Ectodermal cell (in vitro differentiated cells): ENCODE data around the gene PBX1.
A peak's percentile ranks its signal among the peaks of the same experiment; 100 is the strongest.

Source experiments
- H3K27ac ChIP-seq: 2 replicates; pipeline ENCODE4 v1.7.0; 2013; ENCODE audit warnings: mild to moderate bottlenecking, low read depth, low read length; ENCODE audit not compliant: insufficient read depth, poor library complexity, severe bottlenecking
- H3K27me3 ChIP-seq: 2 replicates; pipeline ENCODE4 v1.7.0; 2013; ENCODE audit warnings: mild to moderate bottlenecking, low read length; ENCODE audit not compliant: insufficient read depth, control insufficient read depth, poor library complexity, severe bottlenecking
- H3K36me3 ChIP-seq: one replicate; pipeline ENCODE4 v1.7.0; 2013; ENCODE audit warnings: low read length; ENCODE audit not compliant: control insufficient read depth, insufficient read depth
- H3K4me1 ChIP-seq: one replicate; pipeline ENCODE4 v1.7.0; 2013; ENCODE audit warnings: low read length; ENCODE audit not compliant: control insufficient read depth, insufficient read depth
- H3K4me3 ChIP-seq: 2 replicates; pipeline ENCODE4 v1.7.0; 2013; ENCODE audit warnings: low read depth, low read length, control low read depth; ENCODE audit not compliant: insufficient read depth
- H3K9me3 ChIP-seq: 2 replicates; pipeline ENCODE4 v1.7.0; 2013; ENCODE audit warnings: mild to moderate bottlenecking, low read length, moderate library complexity; ENCODE audit not compliant: control insufficient read depth
- WGBS, 2 experiments: methylation state at CpG; one replicate each; pipeline ENCODE4 v1.1.7; 2013; ENCODE audit warnings: missing lambda C conversion rate in 2 of 2; 5-methylcytosine and 5-hydroxymethylcytosine counted together

Gene PBX1

DNA sequence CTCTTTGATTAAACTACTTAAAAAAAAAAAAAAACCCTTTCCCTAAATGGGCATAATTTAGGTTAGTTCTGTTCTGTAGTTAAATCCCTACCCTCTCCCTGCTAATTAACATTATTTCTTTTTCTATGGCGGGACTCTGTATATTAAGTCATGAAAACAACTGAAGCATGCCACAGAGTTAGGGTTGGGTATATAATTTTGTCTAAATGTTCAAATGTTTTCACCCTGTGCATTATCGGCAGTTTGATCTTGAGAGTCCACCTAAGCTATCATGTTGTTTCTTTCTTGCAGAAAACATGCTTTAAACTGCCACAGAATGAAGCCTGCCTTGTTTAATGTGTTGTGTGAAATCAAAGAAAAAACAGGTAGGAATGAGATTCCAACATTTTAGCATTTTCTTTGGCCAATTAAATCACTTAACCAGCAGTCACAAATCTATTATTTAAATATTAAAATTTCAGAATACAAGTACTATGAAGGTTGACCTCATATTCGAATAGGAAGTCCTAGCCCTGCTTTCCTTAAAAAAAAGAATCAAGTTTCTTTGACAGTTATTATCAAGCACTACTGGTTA is 4.0 kb downstream of the PBX1 start:
- Histone ChIP-seq H3K27ac (no peak overlapping the region), H3K4me3 (peak overlapping the region; percentile 73), H3K27me3 (no peaks in the 10 kb centered on the region), H3K36me3 (no peaks in the 10 kb centered on the region), H3K4me1 (peaks cover 15% of the 10 kb centered on the region), H3K9me3 (no peaks in the 10 kb centered on the region)
- WGBS, 2 experiments: 50 to 53% methylated on average over 3 of the region's 3 CpGs

DNA sequence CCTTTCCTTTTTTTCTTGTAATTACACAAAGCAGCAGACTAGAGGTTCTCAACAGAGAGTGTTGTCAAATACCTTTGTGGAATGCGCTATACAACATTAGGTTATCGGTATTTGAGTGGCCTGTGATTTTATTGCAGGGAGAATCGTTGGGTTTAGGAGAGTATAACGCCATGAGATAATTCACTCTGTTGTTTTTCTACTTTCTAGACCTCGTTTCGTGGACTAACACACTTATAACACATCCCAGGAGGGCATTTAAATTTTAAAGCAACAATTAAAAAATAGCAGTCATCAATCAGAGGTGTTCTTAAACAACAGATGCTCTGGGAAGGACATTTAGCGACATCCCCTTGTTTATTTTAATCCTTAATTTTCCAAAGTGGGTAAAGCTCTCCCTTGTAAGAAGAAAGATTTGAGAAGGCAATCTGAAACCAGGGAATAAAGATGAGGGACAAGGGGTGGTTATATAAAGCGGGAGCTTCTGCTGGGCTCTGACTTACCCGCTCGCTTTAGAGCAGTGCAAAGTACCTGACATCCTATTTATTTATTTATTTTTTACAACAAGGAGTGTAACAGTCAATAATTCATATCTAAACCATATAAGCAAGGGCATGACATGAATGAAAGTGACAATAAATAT is 4.9 kb downstream of the PBX1 start:
- H3K4me3 ChIP-seq: peak overlapping the region; percentile 73
- WGBS, 2 experiments: 39 to 49% methylated on average over 7 to 8 of the region's 10 CpGs
- H3K27ac ChIP-seq: no peak overlapping the region
- H3K4me1 ChIP-seq: peaks cover 15% of the 10 kb centered on the region
- H3K36me3 ChIP-seq: no peaks in the 10 kb centered on the region
- H3K9me3 ChIP-seq: no peaks in the 10 kb centered on the region
- no peaks in the 10 kb centered on the region for H3K27me3 ChIP-seq

DNA sequence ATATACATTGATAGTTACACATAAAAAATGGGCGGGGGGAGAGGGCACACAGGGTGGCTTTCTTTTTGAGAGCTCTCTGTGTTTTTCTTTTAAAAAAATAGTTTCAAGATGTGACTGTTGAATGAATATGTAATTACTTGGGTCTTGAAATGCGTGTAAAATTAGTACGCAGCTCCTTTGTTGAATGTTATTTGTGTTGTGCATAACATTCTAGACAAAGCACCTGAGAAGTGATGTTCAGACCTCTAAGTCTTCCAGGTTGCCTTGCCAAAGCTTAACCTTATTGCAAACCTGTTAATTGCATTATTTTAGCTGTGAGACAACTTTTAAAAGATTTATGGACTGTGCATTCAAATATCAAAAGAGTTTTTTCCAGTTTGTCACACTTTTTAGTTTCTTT is 5.4 kb downstream of the PBX1 start:
- Histone ChIP-seq H3K27me3 (no peaks in the 10 kb centered on the region), H3K27ac (no peak overlapping the region), H3K9me3 (no peaks in the 10 kb centered on the region), H3K36me3 (no peaks in the 10 kb centered on the region), H3K4me3 (no peak overlapping the region), H3K4me1 (peaks cover 15% of the 10 kb centered on the region)
- WGBS, 2 experiments: 80 to 85% methylated on average over 3 of the region's 3 CpGs

DNA sequence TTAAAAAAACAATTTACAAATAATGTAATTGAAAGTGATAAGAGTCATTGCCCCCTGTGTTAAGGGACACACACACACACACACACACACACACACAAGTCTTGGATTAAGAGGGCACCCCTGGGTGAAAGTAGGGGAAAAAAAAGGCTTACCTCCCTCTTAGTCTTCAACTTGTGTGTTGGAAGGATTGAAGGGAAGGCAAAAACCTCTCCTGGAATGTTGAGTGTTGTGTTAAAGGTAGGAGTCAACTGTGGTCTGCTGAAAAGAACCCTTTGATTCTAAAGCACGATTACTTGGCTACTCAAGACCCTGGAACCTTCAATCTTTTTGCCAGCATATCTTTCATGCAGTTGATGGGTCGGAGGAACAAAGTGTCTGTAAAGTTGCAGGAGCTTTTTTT is 6.4 kb downstream of the PBX1 start:
- H3K27ac ChIP-seq: no peak overlapping the region
- H3K9me3 ChIP-seq: no peaks in the 10 kb centered on the region
- peaks cover 15% of the 10 kb centered on the region for H3K4me1 ChIP-seq
- no peaks in the 10 kb centered on the region for H3K27me3 ChIP-seq
- WGBS, 2 experiments: 29 to 30% methylated on average over 2 of the region's 2 CpGs
- no peak overlapping the region for H3K4me3 ChIP-seq
- H3K36me3 ChIP-seq: peaks cover 6% of the 10 kb centered on the region

DNA sequence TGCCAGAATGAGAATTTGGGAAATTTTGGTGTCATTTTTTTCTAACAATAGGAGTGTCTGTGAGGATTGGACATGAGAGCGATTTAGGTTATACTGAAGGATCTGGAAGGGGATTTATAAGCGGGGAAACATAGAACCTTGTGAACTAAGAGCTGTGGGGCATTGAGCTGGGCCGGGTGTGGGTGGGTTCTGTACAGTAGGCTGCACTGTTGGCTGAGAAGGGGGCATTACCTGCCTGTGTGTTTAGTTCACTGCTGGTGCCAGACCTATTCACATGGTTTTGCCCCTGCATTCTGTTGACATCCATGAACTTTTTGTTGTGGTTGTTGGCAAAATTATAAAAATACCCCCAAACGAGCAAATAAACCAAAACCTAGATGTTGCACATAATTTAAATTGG is 8.8 kb downstream of the PBX1 start:
- H3K9me3 ChIP-seq: no peaks in the 10 kb centered on the region
- H3K27me3 ChIP-seq: no peaks in the 10 kb centered on the region
- peaks cover 6% of the 10 kb centered on the region for H3K36me3 ChIP-seq
- WGBS, 2 experiments: 76 to 85% methylated on average over 3 to 4 of the region's 4 CpGs
- peaks cover 15% of the 10 kb centered on the region for H3K4me1 ChIP-seq
- no peak overlapping the region for H3K4me3 ChIP-seq
- H3K27ac ChIP-seq: no peak overlapping the region

DNA sequence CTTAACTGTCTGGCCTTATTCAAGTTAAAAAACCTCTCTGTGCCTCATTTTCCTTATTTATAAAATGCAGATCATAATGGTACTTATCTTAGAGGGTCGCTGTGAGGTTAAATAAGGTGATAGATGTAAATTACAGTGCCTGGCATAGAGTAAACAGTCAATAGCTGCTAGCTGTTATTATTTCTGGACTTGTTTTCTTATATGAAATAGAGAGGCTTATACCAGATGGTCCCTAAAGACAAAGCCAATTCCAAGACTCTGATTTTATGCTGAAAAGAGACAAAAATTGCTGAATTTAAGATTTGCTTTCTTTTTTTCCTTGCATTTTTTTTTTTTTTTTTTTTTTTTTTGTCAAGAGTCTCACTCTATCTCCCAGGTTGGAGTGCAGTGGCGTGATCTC is 10.3 kb downstream of the PBX1 start:
- WGBS, 2 experiments: 93 to 99% methylated on average over 2 of the region's 2 CpGs
- Histone ChIP-seq H3K36me3 (peaks cover 6% of the 10 kb centered on the region), H3K4me3 (no peak overlapping the region), H3K4me1 (peaks cover 11% of the 10 kb centered on the region), H3K27me3 (no peaks in the 10 kb centered on the region), H3K27ac (no peak overlapping the region), H3K9me3 (no peaks in the 10 kb centered on the region)

DNA sequence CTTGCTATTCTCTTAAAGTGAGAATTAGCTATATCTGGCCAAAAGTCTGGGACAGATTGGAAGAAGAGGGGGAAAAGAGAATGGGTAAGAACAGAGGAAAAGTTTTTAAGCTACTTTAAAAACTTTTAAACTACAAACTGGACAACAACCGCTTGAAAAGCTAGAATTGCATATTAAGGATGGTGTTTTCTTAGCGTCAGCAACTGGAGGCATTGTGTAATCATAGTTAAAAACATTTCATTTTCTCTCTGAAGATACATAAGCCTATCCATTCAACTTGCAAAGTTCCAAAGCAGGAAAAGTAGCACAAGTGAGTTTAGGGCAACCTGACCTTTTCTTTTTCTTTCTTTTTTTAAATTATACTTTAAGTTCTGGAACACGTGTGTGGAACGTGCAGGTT is 10.9 kb downstream of the PBX1 start:
- H3K27me3 ChIP-seq: no peaks in the 10 kb centered on the region
- H3K36me3 ChIP-seq: peaks cover 6% of the 10 kb centered on the region
- 96 to 100% methylated on average over 4 of the region's 4 CpGs for WGBS, 2 experiments

DNA sequence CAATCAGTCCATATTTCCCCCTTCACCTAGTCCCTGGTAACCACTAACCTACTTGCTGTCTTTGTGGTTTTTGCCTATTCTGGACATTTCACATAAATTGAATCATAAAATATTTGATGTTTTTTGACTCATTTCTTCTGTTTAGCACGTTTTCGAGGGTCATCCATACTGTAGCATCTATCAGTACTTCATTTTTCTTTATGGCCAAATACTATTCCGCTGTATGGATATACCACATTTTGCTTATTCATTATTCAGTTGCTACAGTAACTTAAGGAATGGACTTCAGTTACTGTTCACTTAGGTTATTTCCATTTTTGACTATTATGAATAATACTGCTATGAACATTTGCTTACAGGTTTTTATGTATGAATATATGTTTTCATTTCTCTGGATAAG is 12.3 kb downstream of the PBX1 start:
- Histone ChIP-seq H3K36me3 (peaks cover 6% of the 10 kb centered on the region), H3K4me1 (peaks cover 17% of the 10 kb centered on the region), H3K4me3 (no peak overlapping the region), H3K9me3 (no peaks in the 10 kb centered on the region), H3K27me3 (no peaks in the 10 kb centered on the region), H3K27ac (no peak overlapping the region)
- 94 to 98% methylated on average over 3 of the region's 3 CpGs for WGBS, 2 experiments

More for the DNA sequence above, 10.9 kb downstream of the PBX1 start:
- Histone ChIP-seq H3K9me3 (no peaks in the 10 kb centered on the region), H3K4me3 (no peak overlapping the region), H3K4me1 (peaks cover 10% of the 10 kb centered on the region), H3K27ac (no peak overlapping the region)

DNA sequence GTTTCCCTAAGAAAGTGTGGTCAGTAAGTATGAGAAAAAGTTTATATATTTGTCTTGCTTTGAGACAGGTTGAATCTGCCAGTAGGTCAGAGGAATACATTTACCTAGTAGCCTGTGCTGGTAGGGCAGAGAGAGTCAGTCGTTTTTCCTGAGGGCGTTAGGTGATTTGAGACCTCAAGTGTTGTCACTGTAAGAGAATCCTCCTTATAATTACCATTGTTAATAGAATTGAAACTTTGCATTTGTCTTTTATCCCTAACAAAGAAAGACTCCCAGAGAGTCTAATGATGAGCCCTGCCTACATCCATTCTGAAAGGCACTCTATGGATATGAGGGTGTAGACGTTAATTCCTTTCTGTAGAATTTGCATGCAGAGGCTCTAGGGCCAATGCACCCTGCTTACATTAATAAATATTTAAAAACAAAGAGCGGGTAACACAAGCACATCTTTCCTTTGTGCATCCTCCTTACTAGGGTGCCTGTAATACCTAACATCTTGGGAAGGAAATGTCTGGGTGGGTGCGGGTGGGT is 16.4 kb downstream of the PBX1 start:
- Histone ChIP-seq H3K4me3 (no peak overlapping the region), H3K27me3 (no peaks in the 10 kb centered on the region), H3K27ac (no peak overlapping the region), H3K4me1 (peaks cover 32% of the 10 kb centered on the region), H3K9me3 (no peaks in the 10 kb centered on the region), H3K36me3 (no peaks in the 10 kb centered on the region)
- 0 to 25% methylated on average over 1 to 5 of the region's 5 CpGs for WGBS, 2 experiments

DNA sequence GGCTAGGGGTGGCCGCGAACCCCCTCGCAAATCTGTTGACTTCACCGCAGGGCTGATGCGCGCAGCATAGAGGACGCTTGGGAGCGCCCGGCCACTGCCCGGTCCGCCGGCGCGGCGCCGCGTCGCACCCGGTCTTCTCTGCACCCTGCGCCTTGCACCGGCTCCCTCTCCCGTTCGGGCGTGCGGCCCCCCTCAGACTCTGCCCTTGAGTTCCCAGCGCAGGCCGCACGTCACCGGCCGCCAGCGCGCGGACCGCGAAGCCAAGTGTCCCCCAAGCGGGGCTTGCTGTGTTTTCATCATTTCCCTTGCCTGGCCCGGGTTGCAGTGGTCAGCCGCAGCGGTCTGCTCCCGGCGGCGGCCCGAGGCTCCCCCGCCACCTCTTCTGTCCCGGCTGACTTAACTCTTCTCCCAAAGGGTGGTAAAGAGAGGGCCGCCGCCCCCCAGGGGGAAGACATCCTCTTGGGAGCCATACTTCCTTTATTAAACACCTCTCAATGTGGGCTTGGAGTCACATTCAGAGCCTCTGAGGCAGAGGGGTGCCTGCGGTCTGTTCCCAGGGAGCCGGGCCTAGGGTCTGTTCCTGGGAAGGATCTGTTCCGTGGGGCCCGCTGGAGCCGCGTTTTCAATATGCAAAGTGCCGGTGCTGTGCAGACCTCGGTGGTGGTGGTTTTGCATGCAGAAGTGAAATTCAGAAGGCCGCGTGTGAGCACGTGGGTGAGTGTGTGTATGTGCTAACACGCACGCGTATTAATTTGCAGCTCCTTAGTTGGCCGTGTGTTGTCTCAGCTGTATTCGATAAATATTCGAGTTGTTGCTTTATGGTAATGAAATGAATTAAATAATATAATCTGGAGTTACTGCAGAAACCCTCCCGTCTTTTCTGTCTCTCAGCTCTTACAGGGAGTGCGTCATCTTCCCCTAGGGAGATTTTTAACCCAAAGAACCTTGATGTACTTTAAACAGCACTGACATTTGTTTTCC is 17.6 kb downstream of the PBX1 start:
- no peak overlapping the region for H3K4me3 ChIP-seq
- peak overlapping the region; percentile 69 for H3K27ac ChIP-seq
- H3K4me1 ChIP-seq: peaks cover 32% of the 10 kb centered on the region

More for the DNA sequence above, 17.6 kb downstream of the PBX1 start:
- no peaks in the 10 kb centered on the region for H3K36me3 ChIP-seq
- H3K9me3 ChIP-seq: no peaks in the 10 kb centered on the region
- H3K27me3 ChIP-seq: no peaks in the 10 kb centered on the region
- WGBS, 2 experiments: 15 to 17% methylated on average over 66 of the region's 66 CpGs
